Suprapubic skin (tissue), 4 donors: Measurements from ENCODE around the gene NELFE.

Source experiments
- CTCF ChIP-seq, 2 donors: fragments of 200-600 bp in 1 of 2; fragments of 450-650 bp in 1 of 2; sonication (generic) in 1 of 2; IDR thresholded peaks; one replicate each; pipeline ENCODE4 v1.5.1; 2016 to 2019; ENCODE audit warnings: antibody characterized with exemption in 2 of 2, mild to moderate bottlenecking in 1 of 2, moderate library complexity in 1 of 2
- POLR2A ChIP-seq, 2 donors: fragments of 450-650 bp; IDR thresholded peaks; one replicate each; pipeline ENCODE4 v1.6.1; 2017; ENCODE audit warnings: antibody characterized with exemption in 2 of 2, mild to moderate bottlenecking in 2 of 2, moderate library complexity in 2 of 2
- POLR2AphosphoS5 ChIP-seq, 3 donors: sonication (generic); formaldehyde crosslinking; IDR thresholded peaks; one replicate each; pipeline ENCODE4 v1.6.1; 2017; ENCODE audit warnings: antibody characterized with exemption in 3 of 3

DNA sequence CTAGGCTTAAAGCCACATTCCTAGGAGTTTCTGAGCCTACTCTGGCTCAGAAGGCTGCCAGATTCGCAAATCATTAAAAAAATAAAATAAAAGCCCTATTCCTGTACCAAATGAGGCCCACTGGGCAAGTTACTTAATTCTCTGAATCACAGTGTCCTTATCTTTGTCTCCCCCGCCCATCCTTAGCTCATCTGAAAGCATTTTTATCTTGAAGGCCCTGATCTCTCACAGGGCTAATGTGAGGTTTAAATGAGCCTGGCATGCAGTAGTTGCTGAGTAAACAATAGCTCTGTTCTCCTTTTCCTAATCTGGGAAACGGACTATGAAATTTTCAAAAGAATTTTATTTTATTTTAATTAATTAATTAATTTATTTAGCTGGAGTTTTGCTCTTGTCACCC is 54.8 kb downstream of the NELFE start:
- TF ChIP-seq POLR2A (IDR thresholded peaks at IDR 0.05) (no peak), CTCF (IDR thresholded peaks at IDR 0.05) (no peak), POLR2AphosphoS5 (IDR thresholded peaks at IDR 0.05) (no peak)
